Stimulated activated CD4-positive, alpha-beta T cell treated with anti-CD3 and anti-CD28 coated beads, TNF-alpha, amount 100 ng/mL, for 24 hours (primary cell): ENCODE measurements around the gene RGS7.

Source experiments
- DNase-seq, 3 experiments: peaks; one replicate each; pipeline ENCODE4 v3.0.0-alpha.2; 2020; ENCODE audit warnings: low read depth in 3 of 3

Gene RGS7

GRCh38 chr1:241079459-241079858 lies 277.5 kb downstream of the RGS7 start:
- DNase-seq: no peak

DNA sequence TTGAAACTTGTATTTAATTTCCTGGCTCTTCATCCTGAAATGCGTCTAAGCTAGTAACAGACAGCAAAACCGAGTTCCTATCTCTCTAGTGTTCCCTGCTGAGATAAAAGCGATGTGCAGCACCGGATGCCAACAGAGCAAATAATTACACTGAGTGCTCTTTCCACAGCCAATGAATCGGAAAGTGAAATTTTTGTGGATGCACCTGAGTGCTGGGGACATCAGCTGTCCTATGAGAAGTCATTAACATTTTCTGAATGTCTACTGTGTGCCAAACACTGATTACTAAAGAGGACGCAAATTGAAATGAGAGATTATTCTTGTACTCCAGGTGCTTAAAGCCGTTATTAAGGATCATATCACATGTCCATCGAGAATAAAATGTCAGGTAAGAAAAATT lies 278.0 kb downstream of the RGS7 start:
- DNase-seq: no peak

DNA sequence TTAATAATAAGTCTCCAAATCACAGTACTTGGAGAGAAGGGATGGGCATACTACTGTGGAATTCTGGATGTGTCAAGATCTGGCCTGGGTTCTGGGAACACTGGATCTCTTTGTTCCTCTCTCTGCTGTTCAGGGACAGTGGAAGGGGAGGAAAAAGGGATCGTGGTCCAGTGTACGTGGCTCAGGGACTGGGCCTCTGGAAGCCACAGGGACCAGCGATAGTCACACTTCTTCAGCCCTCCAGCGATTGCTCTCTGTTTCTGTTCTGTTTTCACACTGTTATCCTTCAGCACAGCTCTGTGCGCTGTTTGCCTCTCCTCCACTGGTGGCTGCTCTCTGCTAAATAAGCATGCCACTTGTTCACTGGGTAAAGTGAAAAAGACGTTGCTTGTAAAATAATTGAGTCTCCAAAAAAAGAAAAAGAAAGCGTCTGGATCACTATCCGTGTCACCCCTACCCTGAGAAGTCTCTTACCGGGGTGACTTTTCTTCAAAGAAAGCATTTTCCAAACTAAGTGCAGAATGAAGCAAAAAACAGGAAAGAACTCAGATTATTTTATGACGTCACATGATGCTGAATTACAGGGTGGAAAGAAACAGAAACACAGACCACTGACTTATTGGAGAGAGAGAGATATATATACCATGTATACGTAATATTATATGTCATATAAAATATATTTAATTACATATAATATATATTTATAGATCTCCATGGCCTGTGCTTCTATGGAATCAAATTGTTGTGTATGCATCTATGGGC lies 279.4 kb downstream of the RGS7 start:
- no peak for DNase-seq

- DNase-seq: no peak
Measured at GRCh38 chr1:241074507-241074906, 282.5 kb downstream of the RGS7 start.

GRCh38 chr1:241068359-241068758 lies 288.6 kb downstream of the RGS7 start:
- no peak for DNase-seq

GRCh38 chr1:241063276-241063675 lies 293.7 kb downstream of the RGS7 start:
- no peak for DNase-seq

GRCh38 chr1:241061062-241061461 lies 295.9 kb downstream of the RGS7 start:
- no peak for DNase-seq

DNA sequence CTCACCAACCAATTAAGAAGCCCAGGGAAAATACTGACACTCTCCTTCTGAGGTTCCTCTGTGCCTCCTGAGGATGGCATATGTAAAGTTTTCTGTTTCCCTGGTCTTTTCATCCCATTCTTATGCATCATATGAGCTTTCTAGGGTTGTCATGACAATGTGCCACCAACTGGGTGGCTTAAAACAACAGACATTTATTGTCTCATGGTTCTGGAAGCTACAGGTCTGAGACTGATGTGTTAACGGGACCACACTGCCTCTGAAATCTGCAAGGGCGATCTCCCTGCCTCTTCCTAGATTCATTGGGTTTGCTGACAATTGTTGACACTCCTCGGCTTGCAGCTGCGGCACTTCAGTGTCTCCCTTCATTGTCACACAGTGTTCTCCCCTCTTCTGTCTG lies 308.4 kb downstream of the RGS7 start:
- DNase-seq: no peak

DNA sequence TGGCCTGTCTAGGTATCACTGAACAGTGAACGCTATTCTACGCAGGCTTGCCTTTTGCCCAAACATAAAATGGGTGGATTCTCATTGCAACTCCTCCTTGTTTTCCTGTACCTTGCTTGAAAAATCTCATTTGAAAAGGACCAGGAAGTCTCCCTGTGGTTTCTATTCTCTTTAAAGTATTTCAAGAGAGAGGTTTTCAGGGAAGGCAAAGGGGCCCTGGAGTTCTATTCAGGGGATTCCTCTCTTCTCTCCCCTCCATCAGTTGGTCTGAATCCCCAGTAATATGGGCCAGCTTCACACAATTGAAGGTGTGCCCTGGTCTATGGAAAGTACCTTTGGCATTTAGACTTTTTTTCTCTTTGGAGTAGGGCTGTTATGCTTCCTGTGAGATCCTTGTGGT lies 311.3 kb downstream of the RGS7 start:
- DNase-seq: no peak

DNA sequence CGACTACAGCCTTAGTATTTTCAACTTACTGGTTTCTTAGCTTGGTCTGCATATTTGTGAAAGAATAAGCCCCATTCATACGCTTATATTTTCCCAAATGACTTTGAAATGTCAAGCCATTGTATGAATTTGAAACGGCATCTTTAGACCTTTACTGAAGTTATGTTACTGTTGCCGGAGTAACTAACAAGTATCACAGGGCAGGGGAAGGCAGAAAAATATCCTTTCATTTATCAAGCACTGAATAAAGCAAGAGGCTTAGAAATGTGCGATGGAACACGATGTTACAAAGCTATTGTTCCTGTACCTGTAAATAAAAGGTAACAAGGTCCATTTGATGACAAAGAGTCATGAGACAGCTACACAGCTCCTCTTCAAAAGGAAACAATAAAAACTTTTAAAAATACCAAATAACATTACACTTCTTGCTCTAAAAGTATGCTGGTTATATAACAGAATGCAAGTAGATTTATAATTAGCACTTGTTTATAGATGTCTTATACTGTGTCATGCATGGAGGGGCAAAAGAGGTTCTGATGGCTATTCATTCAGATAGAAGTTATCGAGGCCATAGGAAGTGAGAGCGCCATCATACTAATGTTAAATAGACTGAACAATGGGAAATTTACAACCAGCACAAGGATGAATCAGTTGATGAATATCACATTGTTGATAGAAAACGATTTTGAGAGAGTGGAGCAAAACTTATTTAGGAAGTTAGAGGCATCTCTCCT lies 322.6 kb downstream of the RGS7 start:
- DNase-seq: no peak

DNA sequence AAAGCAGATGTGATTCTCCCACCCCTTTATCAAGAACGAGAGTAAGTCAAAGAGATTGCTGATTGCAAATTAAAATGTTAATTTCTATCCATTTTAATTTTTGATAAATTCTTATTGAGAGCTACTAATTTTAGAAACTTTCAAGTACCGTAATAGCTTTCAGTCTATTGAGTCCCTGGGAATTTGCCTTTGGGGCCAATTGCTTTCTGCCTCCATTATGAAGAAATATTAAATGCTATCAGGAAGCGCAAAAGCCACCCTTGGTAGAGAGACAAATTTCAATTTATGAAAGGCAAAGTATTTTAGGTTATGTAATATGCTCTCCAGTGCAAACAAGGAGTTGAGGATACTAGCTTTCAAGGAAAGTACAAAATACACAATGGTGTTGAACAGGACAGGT lies 332.2 kb downstream of the RGS7 start:
- no peak for DNase-seq

- DNase-seq: no peak
Measured at GRCh38 chr1:241022366-241022765, 334.6 kb downstream of the RGS7 start.

- no peak for DNase-seq
Measured at GRCh38 chr1:241020851-241021697, 335.9 kb downstream of the RGS7 start.

GRCh38 chr1:241012708-241013340 lies 344.2 kb downstream of the RGS7 start:
- DNase-seq: no peak

DNA sequence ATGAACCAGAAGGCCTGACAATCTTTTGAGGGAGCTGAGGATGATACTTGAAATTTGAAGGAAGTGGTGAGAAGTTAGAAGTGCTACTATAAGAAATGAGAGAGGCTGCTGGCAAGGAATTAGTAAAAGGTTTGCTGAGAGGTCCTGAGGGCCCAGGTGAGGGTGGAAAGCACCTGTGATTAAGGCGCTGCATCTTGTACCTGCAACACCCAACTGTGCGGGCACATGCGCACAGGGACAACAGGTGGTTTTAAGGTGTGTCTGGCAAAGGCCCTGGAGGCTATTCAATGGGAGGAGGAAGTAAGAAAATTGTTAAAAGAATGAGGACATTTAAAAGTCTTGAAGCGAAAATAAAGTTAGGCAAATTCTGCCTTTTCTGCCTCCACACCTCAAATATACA lies 349.3 kb downstream of the RGS7 start:
- DNase-seq: no peak

GRCh38 chr1:240999826-241000225 lies 357.2 kb downstream of the RGS7 start:
- no peak for DNase-seq

DNA sequence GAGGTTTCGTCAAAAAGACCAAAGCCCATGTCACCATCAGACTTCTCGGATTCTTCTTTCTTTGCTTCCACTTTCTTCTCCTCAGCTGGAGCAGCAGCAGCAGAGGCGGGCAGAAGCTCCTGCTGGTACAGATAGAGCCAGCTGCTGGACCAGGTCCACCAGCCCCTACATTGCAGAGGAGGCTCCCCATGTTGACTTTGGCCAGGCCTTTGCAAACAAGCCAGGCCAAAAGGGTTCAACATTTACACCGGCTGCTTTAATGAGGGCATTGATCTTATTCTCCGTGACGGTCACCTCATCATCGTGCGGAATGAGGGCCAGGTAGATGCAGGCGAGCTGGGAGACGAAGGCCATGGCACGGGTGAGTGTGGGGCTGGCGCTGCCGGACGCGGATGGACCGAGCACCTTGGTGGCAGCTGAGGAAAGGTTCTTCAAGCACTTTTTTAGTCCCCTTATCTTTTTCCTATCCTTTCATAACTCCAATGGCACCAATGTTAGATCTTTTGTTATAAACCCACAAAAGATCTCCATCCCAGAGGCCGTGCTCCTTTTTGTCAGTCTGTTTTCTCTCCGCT lies 358.5 kb downstream of the RGS7 start:
- DNase-seq: no peak

- DNase-seq: no peak
Measured at GRCh38 chr1:240998024-240998423, 359.0 kb downstream of the RGS7 start.

GRCh38 chr1:240993004-240993403 lies 364.0 kb downstream of the RGS7 start:
- DNase-seq: no peak

DNA sequence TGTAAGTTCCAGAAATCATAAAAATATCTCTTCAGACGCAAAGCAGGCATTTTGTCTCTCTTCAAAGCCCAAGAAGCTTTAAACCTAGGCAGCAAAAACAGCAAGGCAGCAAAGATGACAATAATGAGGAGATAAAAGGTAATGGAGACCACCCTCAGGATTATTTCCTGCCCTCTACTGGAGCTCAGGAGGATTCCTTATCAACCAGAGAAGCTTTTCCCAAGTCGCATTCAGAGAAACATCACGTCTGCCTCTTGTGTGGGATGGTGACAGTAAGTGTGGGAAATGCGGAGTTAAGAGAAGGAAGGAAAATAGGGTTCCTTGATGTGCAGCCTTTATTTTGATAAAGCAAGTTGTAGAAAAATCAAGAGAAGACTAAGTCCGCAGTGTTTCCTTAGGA lies 365.8 kb downstream of the RGS7 start:
- DNase-seq: no peak

DNA sequence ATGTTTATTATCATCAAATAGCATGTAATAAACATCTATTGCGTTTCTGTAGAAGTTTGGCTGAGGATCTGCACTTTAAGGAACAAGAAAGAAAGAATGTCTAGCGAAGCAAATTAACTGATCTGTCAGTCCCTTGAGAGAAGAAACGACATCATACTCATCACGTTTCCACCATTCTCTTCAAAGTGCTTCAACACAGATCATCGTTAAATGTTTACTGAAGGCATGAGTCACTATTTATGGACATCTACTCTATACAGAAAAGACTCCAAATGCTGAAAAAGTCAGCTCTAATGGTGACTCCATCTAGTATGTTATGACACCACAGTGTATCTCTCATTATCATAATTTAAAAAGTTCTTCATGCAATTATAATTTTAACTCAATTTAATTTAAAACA lies 369.1 kb downstream of the RGS7 start:
- DNase-seq: no peak

- DNase-seq: no peak
Measured at GRCh38 chr1:240985081-240985480, 371.9 kb downstream of the RGS7 start.
